Activated naive CD8-positive, alpha-beta T cell treated with anti-CD3 and anti-CD28 coated beads for 36 hours (primary cell): ENCODE results near the gene RPP25L. TPM values are rescaled to one million over a fixed set of nuclear protein-coding genes. Genes with fewer than 3 reads are reported as not detected.

Experiments used
- DNase-seq: peaks from one replicate; pipeline ENCODE4 v3.0.0; 2021
- H3K27ac Mint-ChIP-seq: one replicate; pipeline ENCODE4 v1.8.0; 2022; ENCODE audit warnings: mild to moderate bottlenecking, moderate library complexity, mixed read lengths
- H3K27me3 Mint-ChIP-seq: one replicate; pipeline ENCODE4 v1.8.0; 2022; ENCODE audit warnings: mild to moderate bottlenecking, mixed read lengths
- H3K36me3 Mint-ChIP-seq: one replicate; pipeline ENCODE4 v1.8.0; 2021; ENCODE audit warnings: mild to moderate bottlenecking, mixed read lengths
- H3K4me1 Mint-ChIP-seq: one replicate; pipeline ENCODE4 v1.8.0; 2021; ENCODE audit warnings: mixed read lengths
- H3K4me3 Mint-ChIP-seq: one replicate; pipeline ENCODE4 v1.8.0; 2022; ENCODE audit warnings: mild to moderate bottlenecking, moderate library complexity, mixed read lengths
- H3K9me3 Mint-ChIP-seq: one replicate; pipeline ENCODE4 v1.8.0; 2022; ENCODE audit warnings: mixed read lengths
- total RNA-seq, 2 experiments: library from RNA; stranded (reverse); gene quantifications; one replicate each; pipeline ENCODE4 v1.2.3, GENCODE V29; 2021

The RPP25L gene
- total RNA-seq, 2 experiments from 2014 or later, result 31.6 to 34.6 TPM

DNA sequence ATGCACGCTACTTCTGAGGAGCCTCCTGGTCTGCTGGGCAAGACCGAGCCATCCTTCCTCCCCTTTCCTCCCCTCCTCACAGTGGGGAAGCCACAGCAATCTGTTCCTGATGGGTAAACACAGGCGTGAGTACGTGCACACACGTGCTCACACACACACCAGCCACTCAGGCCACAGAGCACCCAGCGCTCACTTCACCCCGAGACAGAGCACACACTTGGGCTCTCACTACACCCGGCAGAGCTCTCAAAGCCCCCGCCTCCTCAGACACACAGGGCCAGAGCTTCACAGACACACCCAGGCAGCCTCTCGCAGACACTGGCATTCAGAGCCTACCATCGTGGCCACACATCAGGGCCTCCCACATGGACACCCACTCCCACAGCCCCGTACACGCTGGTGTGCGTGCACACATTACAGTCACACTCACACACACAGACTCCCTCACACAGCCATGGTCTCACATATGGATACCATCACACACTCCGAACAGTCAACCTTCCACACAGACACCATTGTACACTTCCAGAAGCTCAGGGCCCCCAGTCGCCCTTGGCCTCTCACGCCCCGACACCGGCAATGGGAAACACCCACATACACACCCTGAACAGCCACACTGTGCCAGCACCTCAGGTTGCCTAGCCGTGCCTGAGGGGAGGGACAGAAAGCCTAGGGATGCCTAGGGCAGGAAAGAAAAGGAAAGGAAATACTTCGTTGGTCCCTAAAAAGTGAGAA, 35.9 kb downstream of the RPP25L start:
- no peaks in the 10 kb centered on the region for H3K9me3 Mint-ChIP-seq
- peaks cover 3% of the 10 kb centered on the region for H3K4me1 Mint-ChIP-seq
- H3K27ac Mint-ChIP-seq, result no peak overlapping the region
- H3K4me3 Mint-ChIP-seq, result no peak overlapping the region
- no peaks in the 10 kb centered on the region for H3K36me3 Mint-ChIP-seq
- DNase-seq, result no peak
- peaks cover 60% of the 10 kb centered on the region for H3K27me3 Mint-ChIP-seq

DNA sequence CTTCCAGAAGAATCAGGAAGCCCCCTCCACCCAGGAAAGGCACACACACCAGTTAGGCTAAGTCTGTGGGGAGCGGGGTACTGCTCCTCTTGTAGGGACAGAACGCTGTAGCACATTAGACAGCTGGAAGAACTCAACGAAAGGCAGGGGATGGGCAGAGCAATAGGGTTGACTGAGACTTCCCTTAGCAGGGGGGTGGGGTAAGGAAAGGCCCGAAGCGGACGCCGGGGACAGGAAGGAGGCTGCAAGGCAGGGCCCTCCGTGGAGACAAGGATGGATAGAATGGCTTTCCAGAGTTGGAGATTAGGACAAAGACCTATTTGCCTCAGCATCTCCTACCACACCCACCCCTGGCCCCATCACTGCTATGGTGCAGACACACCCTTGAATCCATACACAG, 36.7 kb downstream of the RPP25L start:
- H3K36me3 Mint-ChIP-seq, result no peaks in the 10 kb centered on the region
- no peak for DNase-seq
- no peak overlapping the region for H3K4me3 Mint-ChIP-seq
- H3K4me1 Mint-ChIP-seq, result peaks cover 3% of the 10 kb centered on the region
- peaks cover 52% of the 10 kb centered on the region for H3K27me3 Mint-ChIP-seq
- no peaks in the 10 kb centered on the region for H3K9me3 Mint-ChIP-seq
- H3K27ac Mint-ChIP-seq, result no peak overlapping the region

DNA sequence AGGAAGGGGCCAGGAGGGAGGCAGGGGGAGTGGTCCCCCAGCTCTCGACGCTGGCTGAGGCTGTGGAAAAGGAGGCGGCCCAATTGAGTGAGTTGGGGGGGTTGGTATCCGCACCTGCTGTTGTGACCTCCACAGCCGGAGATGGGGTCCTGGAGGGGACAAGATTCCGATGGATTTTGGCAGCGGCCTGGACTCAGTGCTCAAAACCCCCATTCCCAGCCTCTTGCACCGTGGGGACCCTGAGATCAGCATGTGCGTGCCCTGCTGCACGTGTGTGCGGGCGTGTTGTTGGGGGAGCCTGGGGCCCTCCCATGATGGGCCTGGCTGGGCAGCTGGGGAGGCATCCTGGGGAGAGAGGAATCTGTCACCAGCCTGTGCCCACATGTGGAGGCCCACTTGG, 37.3 kb downstream of the RPP25L start:
- Mint-ChIP-seq H3K36me3 (no peaks in the 10 kb centered on the region), H3K27me3 (peaks cover 46% of the 10 kb centered on the region), H3K9me3 (no peaks in the 10 kb centered on the region), H3K4me3 (no peak overlapping the region), H3K4me1 (peaks cover 3% of the 10 kb centered on the region), H3K27ac (no peak overlapping the region)
- DNase-seq, result no peak

- Mint-ChIP-seq H3K27me3 (peaks cover 38% of the 10 kb centered on the region), H3K27ac (no peak overlapping the region), H3K9me3 (no peaks in the 10 kb centered on the region), H3K4me3 (no peak overlapping the region), H3K36me3 (no peaks in the 10 kb centered on the region), H3K4me1 (peaks cover 1% of the 10 kb centered on the region)
- DNase-seq, result no peak
Measured at GRCh38 chr9:34573599-34574325, 38.1 kb downstream of the RPP25L start.

DNA sequence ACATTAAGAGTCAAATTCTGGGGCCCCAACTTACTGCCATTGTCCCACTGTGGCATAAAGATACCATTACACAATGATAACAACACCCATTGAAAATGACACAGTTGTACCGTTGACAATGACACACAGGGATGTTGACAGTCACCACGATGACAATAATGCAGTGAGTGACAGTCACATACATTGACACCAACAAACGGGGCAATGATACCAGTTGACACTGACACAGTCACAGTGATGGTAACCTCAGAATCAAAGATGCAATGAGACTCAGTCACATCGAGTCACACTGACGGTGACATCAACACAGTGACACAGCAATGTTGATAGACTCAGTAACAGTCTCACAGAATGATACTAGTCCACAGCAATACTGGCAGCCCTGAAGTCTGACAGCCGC, 39.3 kb downstream of the RPP25L start:
- Mint-ChIP-seq H3K9me3 (no peaks in the 10 kb centered on the region), H3K27me3 (peaks cover 32% of the 10 kb centered on the region), H3K27ac (no peak overlapping the region), H3K4me1 (peaks cover 1% of the 10 kb centered on the region), H3K4me3 (no peak overlapping the region), H3K36me3 (no peaks in the 10 kb centered on the region)
- no peak for DNase-seq

GRCh38 chr9:34572092-34572491, 39.8 kb downstream of the RPP25L start:
- Mint-ChIP-seq H3K9me3 (no peaks in the 10 kb centered on the region), H3K27me3 (peaks cover 28% of the 10 kb centered on the region), H3K4me1 (no peaks in the 10 kb centered on the region), H3K36me3 (no peaks in the 10 kb centered on the region), H3K4me3 (no peak overlapping the region), H3K27ac (no peak overlapping the region)
- DNase-seq, result no peak

- Mint-ChIP-seq H3K9me3 (no peaks in the 10 kb centered on the region), H3K4me1 (no peaks in the 10 kb centered on the region), H3K27ac (no peak overlapping the region), H3K27me3 (peaks cover 28% of the 10 kb centered on the region), H3K36me3 (no peaks in the 10 kb centered on the region), H3K4me3 (no peak overlapping the region)
- no peak for DNase-seq
Measured at GRCh38 chr9:34571481-34571810, 40.5 kb downstream of the RPP25L start.

GRCh38 chr9:34570809-34571480, 41.0 kb downstream of the RPP25L start:
- no peak overlapping the region for H3K27ac Mint-ChIP-seq
- peaks cover 23% of the 10 kb centered on the region for H3K27me3 Mint-ChIP-seq
- H3K9me3 Mint-ChIP-seq, result no peaks in the 10 kb centered on the region
- DNase-seq, result no peak
- no peaks in the 10 kb centered on the region for H3K4me1 Mint-ChIP-seq
- H3K4me3 Mint-ChIP-seq, result no peak overlapping the region
- no peaks in the 10 kb centered on the region for H3K36me3 Mint-ChIP-seq

- no peak overlapping the region for H3K4me3 Mint-ChIP-seq
- DNase-seq, result no peak
- peaks cover 23% of the 10 kb centered on the region for H3K27me3 Mint-ChIP-seq
- no peaks in the 10 kb centered on the region for H3K9me3 Mint-ChIP-seq
- no peaks in the 10 kb centered on the region for H3K36me3 Mint-ChIP-seq
- H3K4me1 Mint-ChIP-seq, result no peaks in the 10 kb centered on the region
- H3K27ac Mint-ChIP-seq, result no peak overlapping the region
Measured at GRCh38 chr9:34570376-34570775, 41.5 kb downstream of the RPP25L start.

DNA sequence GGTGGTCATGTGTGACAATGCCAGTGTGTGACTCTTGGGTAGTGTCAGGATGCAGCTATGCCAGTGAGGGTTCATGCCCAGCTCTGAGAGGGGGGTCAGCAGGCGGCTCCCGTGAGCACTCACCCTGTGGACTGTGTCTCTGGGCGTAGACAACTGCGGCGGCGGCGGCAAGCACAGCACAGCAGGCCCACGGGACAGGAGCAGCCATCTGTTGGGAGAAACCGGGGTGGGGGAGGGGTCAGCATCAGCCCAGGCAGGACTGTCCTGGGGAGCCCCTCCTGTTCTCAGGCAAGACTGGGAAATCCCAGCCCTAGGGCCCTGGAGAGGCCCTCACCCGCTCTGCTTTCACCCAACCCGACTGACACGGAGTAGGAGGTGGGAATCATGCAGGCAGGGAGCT, 43.1 kb downstream of the RPP25L start:
- peaks cover 24% of the 10 kb centered on the region for H3K27me3 Mint-ChIP-seq

GRCh38 chr9:34568133-34568532, 43.8 kb downstream of the RPP25L start:
- H3K27ac Mint-ChIP-seq, result no peak overlapping the region
- H3K36me3 Mint-ChIP-seq, result no peaks in the 10 kb centered on the region
- no peak overlapping the region for H3K4me3 Mint-ChIP-seq
- H3K27me3 Mint-ChIP-seq, result peaks cover 20% of the 10 kb centered on the region
- H3K9me3 Mint-ChIP-seq, result no peaks in the 10 kb centered on the region
- DNase-seq, result no peak
- H3K4me1 Mint-ChIP-seq, result no peaks in the 10 kb centered on the region

More for the DNA sequence above, 43.1 kb downstream of the RPP25L start:
- no peak for DNase-seq
- Mint-ChIP-seq H3K36me3 (no peaks in the 10 kb centered on the region), H3K9me3 (no peaks in the 10 kb centered on the region), H3K4me1 (no peaks in the 10 kb centered on the region), H3K4me3 (no peak overlapping the region), H3K27ac (no peak overlapping the region)

GRCh38 chr9:34566972-34567371, 44.9 kb downstream of the RPP25L start:
- Mint-ChIP-seq H3K27me3 (peaks cover 20% of the 10 kb centered on the region), H3K36me3 (no peaks in the 10 kb centered on the region), H3K9me3 (no peaks in the 10 kb centered on the region), H3K27ac (no peak overlapping the region), H3K4me3 (no peak overlapping the region), H3K4me1 (no peaks in the 10 kb centered on the region)
- DNase-seq, result no peak

DNA sequence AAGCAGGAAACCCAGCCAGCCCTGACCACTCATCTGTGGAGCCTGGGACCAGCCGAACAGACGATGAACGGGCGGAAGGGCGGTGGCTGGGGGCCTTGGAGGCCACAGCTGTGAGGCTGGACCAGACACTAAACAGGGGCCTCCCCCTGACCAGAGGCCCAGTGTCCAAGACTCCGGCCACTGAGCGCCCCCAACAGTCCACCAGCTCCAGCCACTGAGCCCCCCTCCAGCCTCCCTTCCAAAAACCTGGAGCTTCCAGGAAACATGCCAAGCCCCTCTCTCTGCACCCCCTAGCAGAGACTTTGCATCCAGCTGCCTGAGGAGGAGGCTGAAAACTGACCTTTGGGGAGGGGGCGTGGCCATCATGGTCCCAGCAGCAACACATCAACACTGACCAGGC, 45.6 kb downstream of the RPP25L start:
- H3K27ac Mint-ChIP-seq, result no peak overlapping the region
- H3K36me3 Mint-ChIP-seq, result no peaks in the 10 kb centered on the region
- no peak for DNase-seq
- no peaks in the 10 kb centered on the region for H3K4me1 Mint-ChIP-seq
- H3K4me3 Mint-ChIP-seq, result no peak overlapping the region
- H3K27me3 Mint-ChIP-seq, result peaks cover 20% of the 10 kb centered on the region
- no peaks in the 10 kb centered on the region for H3K9me3 Mint-ChIP-seq

GRCh38 chr9:34565856-34566255, 46.0 kb downstream of the RPP25L start:
- no peaks in the 10 kb centered on the region for H3K4me1 Mint-ChIP-seq
- peaks cover 20% of the 10 kb centered on the region for H3K27me3 Mint-ChIP-seq
- no peak for DNase-seq
- no peaks in the 10 kb centered on the region for H3K36me3 Mint-ChIP-seq
- no peak overlapping the region for H3K4me3 Mint-ChIP-seq
- H3K9me3 Mint-ChIP-seq, result no peaks in the 10 kb centered on the region
- H3K27ac Mint-ChIP-seq, result no peak overlapping the region

- H3K9me3 Mint-ChIP-seq, result no peaks in the 10 kb centered on the region
- peaks cover 27% of the 10 kb centered on the region for H3K27me3 Mint-ChIP-seq
- no peaks in the 10 kb centered on the region for H3K36me3 Mint-ChIP-seq
- no peak overlapping the region for H3K4me3 Mint-ChIP-seq
- no peak for DNase-seq
- no peaks in the 10 kb centered on the region for H3K4me1 Mint-ChIP-seq
- no peak overlapping the region for H3K27ac Mint-ChIP-seq
Measured at GRCh38 chr9:34564617-34565016, 47.3 kb downstream of the RPP25L start.
